GM12891 (cell line): ENCODE data around the gene KCTD21.

Experiments
- DNase-seq: peaks from one replicate; pipeline ENCODE4 v3.0.0; 2011; ENCODE audit warnings: low spot score; ENCODE audit not compliant: insufficient read length
- FAIRE-seq: peaks from 2 replicates; lab custom pipeline; 2011; peaks lifted over from hg19 to GRCh38; lab: Jason Lieb, UNC
- PAX5 ChIP-seq: IDR thresholded peaks from 2 replicates; pipeline ENCODE4 v1.6.1; 2011; ENCODE audit warnings: low read length, moderate library complexity, mild to moderate bottlenecking; ENCODE audit not compliant: insufficient read depth, severe bottlenecking
- POLR2A ChIP-seq: IDR thresholded peaks from 2 replicates; pipeline ENCODE4 v1.6.1; 2011; ENCODE audit warnings: low read depth, low read length, control low read depth
- POLR2AphosphoS5 ChIP-seq: IDR thresholded peaks from 2 replicates; pipeline ENCODE4 v1.6.1; 2011; ENCODE audit warnings: low read depth, low read length, control low read depth
- POU2F2 ChIP-seq: IDR thresholded peaks from 2 replicates; pipeline ENCODE4 v1.6.1; 2011; ENCODE audit warnings: low read depth, mild to moderate bottlenecking, control low read depth, low read length, moderate library complexity
- SPI1 ChIP-seq: IDR thresholded peaks from 2 replicates; pipeline ENCODE4 v1.6.1; 2011; ENCODE audit warnings: low read depth, low read length, control low read depth
- TAF1 ChIP-seq: IDR thresholded peaks from 2 replicates; pipeline ENCODE4 v1.6.1; 2011; ENCODE audit warnings: low read depth, low read length, control low read depth

The KCTD21 gene

DNA sequence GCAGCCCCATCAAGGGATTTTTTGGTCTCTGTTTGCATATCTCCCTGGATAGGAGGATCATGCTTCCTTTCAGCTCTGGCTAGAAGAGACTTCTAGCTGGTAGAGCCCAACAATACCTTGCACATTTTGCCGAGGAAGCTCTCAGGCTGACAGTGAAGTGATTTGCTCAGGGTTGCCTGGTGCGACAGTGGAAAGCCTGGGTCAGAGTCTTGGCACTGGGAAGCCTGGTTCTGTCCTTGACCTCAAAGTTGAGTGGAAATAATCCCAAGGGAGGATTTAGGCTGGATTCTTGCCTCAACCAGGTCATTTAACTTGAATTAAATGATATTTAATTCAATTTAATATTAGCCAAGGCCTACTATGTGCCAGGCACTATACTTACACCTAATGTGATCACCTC, 24.6 kb downstream of the KCTD21 start:
- DNase-seq: no peak
- TF ChIP-seq SPI1: no peak
- TF ChIP-seq POU2F2: no peak
- FAIRE-seq: no peak

- DNase-seq (no peak), FAIRE-seq (no peak)
- TF ChIP-seq POU2F2 (no peak), POLR2A (no peak), PAX5 (no peak), TAF1 (no peak), SPI1 (no peak), POLR2AphosphoS5 (no peak)
These were observed 26.5 kb downstream of the KCTD21 start for GRCh38 chr11:78161962-78162371.

GRCh38 chr11:78161346-78161745, 27.1 kb downstream of the KCTD21 start:
- DNase-seq (no peak), FAIRE-seq (no peak)
- TF ChIP-seq POU2F2 (no peak), POLR2A (no peak), POLR2AphosphoS5 (no peak)

GRCh38 chr11:78160557-78160956, 27.9 kb downstream of the KCTD21 start:
- DNase-seq (no peak), FAIRE-seq (no peak)
- TF ChIP-seq TAF1 (no peak), POLR2AphosphoS5 (no peak), POLR2A (no peak), POU2F2 (no peak), SPI1 (no peak), PAX5 (no peak)

- no peak for TF ChIP-seq POU2F2
- no peak for TF ChIP-seq POLR2AphosphoS5
- TF ChIP-seq POLR2A: no peak
- no peak for TF ChIP-seq PAX5
- TF ChIP-seq TAF1: no peak
- no peak for TF ChIP-seq SPI1
- FAIRE-seq: no peak
- DNase-seq: no peak
These were observed 29.3 kb downstream of the KCTD21 start for GRCh38 chr11:78158987-78159652.

DNA sequence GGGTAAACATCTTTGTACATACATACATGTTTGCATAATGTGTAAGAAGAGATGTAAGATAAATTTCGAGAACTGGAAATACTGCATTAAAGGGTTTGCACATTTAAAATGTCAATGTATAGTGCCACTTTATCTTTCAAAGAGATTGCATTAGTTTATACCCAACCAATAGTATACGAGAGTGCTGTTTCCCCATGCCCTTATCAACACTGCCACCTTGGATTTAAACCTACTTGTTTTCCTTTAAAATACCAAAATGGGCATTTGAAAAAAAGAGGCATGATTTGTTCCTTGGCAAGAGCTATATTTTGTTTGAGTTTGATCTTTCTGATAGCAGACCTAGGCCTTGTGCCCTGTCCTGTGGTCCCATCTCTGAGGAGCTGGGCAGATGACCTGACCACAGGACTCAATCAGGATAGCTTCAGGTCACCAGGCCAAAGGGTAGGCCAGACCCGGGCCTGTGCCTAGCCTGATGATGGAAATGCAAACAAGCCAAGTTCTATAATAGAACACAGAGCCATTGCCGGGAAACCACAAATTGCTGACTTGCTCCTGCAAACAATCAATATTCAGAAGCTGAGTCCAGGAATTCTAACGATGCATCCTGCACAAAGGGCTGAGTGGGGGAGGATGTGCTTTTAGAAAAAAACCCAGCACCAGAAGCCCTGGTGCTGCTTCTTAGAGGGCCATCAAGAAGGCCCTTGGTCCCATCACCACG, 32.1 kb downstream of the KCTD21 start:
- no peak for TF ChIP-seq POLR2AphosphoS5
- no peak for TF ChIP-seq SPI1
- TF ChIP-seq POLR2A: no peak
- TF ChIP-seq TAF1: no peak
- TF ChIP-seq POU2F2: no peak
- no peak for TF ChIP-seq PAX5
- no peak for FAIRE-seq
- no peak for DNase-seq

DNA sequence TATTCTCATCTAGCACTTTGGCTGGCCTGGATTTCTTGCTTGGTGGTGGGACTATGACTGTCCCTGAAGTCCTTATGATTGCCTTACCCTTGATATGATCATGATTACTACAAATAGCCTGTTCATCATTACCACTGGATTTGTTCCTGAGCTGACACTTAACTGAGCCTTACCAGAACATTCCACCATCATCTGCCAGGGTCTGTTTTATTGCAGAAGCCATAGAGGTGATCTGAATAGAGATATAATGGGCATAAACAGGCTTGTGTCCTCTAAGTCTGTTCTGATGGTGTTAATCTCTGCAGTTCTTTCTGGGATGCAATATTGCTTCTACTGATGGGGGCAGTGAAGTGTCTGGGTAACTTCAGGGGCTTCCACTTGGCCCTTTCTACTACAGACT, 36.6 kb downstream of the KCTD21 start:
- FAIRE-seq (no peak), DNase-seq (no peak)
- TF ChIP-seq PAX5 (no peak), POU2F2 (no peak), TAF1 (no peak), POLR2AphosphoS5 (no peak), POLR2A (no peak), SPI1 (no peak)

DNA sequence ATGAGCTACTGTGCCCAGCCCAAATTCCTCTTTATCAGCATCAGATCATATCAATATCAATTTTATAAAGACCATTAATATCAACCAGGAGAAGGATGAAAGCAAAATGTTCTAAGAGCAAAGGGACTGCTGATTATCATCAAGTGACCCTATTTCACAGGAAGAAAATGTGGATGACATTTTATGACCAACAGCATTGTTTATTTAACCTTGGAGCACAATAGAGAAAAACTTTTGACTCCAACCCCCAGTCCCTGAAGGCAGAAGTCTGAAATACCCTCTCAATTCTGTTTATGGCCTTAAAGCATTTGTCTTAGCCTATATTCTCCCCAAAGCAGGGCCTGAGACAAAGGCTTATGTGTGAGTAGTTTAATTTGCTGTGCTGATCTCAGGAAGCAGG, 37.7 kb downstream of the KCTD21 start:
- no peak for TF ChIP-seq TAF1
- no peak for TF ChIP-seq POU2F2
- TF ChIP-seq POLR2A: no peak
- no peak for TF ChIP-seq SPI1
- FAIRE-seq: no peak
- no peak for DNase-seq

- DNase-seq (no peak), FAIRE-seq (no peak)
- TF ChIP-seq TAF1 (no peak), POLR2AphosphoS5 (no peak), POU2F2 (no peak), POLR2A (no peak), SPI1 (no peak), PAX5 (no peak)
These were observed 38.1 kb downstream of the KCTD21 start for GRCh38 chr11:78150346-78150745.

GRCh38 chr11:78149646-78150045, 38.8 kb downstream of the KCTD21 start:
- FAIRE-seq (no peak), DNase-seq (no peak)
- TF ChIP-seq POU2F2: no peak
- TF ChIP-seq POLR2A: no peak
